ENCODE data around the gene CTNNBIP1.

GRCh38 chr1:9889411-9889810 is 20.7 kb downstream of the CTNNBIP1 start:
- TF ChIP-seq CTCF (optimal IDR thresholded peaks at IDR 0.05 in 1 of 3, IDR thresholded peaks at IDR 0.05 in 1 of 3, conservative IDR thresholded peaks at IDR 0.05 in 1 of 3; ENCODE audit: extremely low read depth in 1 of 3, insufficient read depth in 2 of 3, low read length in 3 of 3), result no peak
- TF ChIP-seq EZH2 (IDR thresholded peaks at IDR 0.05; ENCODE audit: low read length), result no peak

Measured in keratinocyte (primary cell).